IPS-15b (cell line): ENCODE measurements around the gene HINFP.
"Not testable (repeated sequence)": the region's sequence is repeated elsewhere in the genome, so short reads cannot be mapped to it uniquely, and the experiment has no call there.

ENCODE experiments used
- H3K27me3 ChIP-seq: one replicate; pipeline ENCODE4 v1.6.1; 2013; ENCODE audit warnings: low read length; ENCODE audit not compliant: control insufficient read depth, insufficient read depth
- H3K36me3 ChIP-seq: one replicate; pipeline ENCODE4 v1.6.1; 2013; ENCODE audit warnings: low read length; ENCODE audit not compliant: control insufficient read depth, insufficient read depth
- H3K4me1 ChIP-seq: one replicate; pipeline ENCODE4 v1.6.1; 2013; ENCODE audit warnings: mild to moderate bottlenecking, low read length; ENCODE audit not compliant: control insufficient read depth, insufficient read depth
- H3K4me3 ChIP-seq: one replicate; pipeline ENCODE4 v1.5.1; 2013; ENCODE audit warnings: low read depth, low read length
- H3K9ac ChIP-seq: one replicate; pipeline ENCODE4 v1.6.1; 2013; ENCODE audit warnings: low read depth, mild to moderate bottlenecking, low read length
- H3K9me3 ChIP-seq: one replicate; pipeline ENCODE4 v1.6.1; 2013; ENCODE audit warnings: mild to moderate bottlenecking, low read length; ENCODE audit not compliant: control insufficient read depth, insufficient read depth

Gene HINFP

GRCh38 chr11:119153049-119153818 is 31.9 kb downstream of the HINFP start:
- Histone ChIP-seq H3K4me1 (peaks cover 3% of the 10 kb centered on the region), H3K27me3 (peaks cover 25% of the 10 kb centered on the region), H3K9ac (no peak overlapping the region), H3K9me3 (no peaks in the 10 kb centered on the region), H3K36me3 (no peaks in the 10 kb centered on the region), H3K4me3 (no peak overlapping the region)

GRCh38 chr11:119154178-119154577 is 32.8 kb downstream of the HINFP start:
- Histone ChIP-seq H3K27me3 (peaks cover 20% of the 10 kb centered on the region), H3K9ac (no peak overlapping the region)

GRCh38 chr11:119155733-119156492 is 34.5 kb downstream of the HINFP start:
- H3K9me3 ChIP-seq: no peaks in the 10 kb centered on the region
- H3K36me3 ChIP-seq: no peaks in the 10 kb centered on the region
- H3K4me3 ChIP-seq: no peak overlapping the region
- no peaks in the 10 kb centered on the region for H3K4me1 ChIP-seq
- H3K27me3 ChIP-seq: peaks cover 8% of the 10 kb centered on the region
- H3K9ac ChIP-seq: no peak overlapping the region

More at GRCh38 chr11:119154178-119154577, 32.8 kb downstream of the HINFP start:
- Histone ChIP-seq H3K4me3 (no peak overlapping the region), H3K4me1 (no peaks in the 10 kb centered on the region), H3K9me3 (no peaks in the 10 kb centered on the region), H3K36me3 (no peaks in the 10 kb centered on the region)

GRCh38 chr11:119156496-119156895 is 35.1 kb downstream of the HINFP start:
- Histone ChIP-seq H3K4me1 (no peaks in the 10 kb centered on the region), H3K4me3 (no peak overlapping the region), H3K9me3 (no peaks in the 10 kb centered on the region), H3K36me3 (peaks cover 3% of the 10 kb centered on the region), H3K9ac (no peak overlapping the region), H3K27me3 (peaks cover 2% of the 10 kb centered on the region)

- H3K4me3 ChIP-seq: no peak overlapping the region
- H3K27me3 ChIP-seq: no peaks in the 10 kb centered on the region
- H3K9ac ChIP-seq: no peak overlapping the region
- H3K9me3 ChIP-seq: no peaks in the 10 kb centered on the region
- H3K36me3 ChIP-seq: peaks cover 3% of the 10 kb centered on the region
- no peaks in the 10 kb centered on the region for H3K4me1 ChIP-seq
Observed at GRCh38 chr11:119157063-119157462, 35.7 kb downstream of the HINFP start.

GRCh38 chr11:119158467-119158866 is 37.1 kb downstream of the HINFP start:
- H3K9ac ChIP-seq: no peak overlapping the region
- H3K27me3 ChIP-seq: no peaks in the 10 kb centered on the region
- H3K4me1 ChIP-seq: no peaks in the 10 kb centered on the region
- H3K9me3 ChIP-seq: no peaks in the 10 kb centered on the region
- H3K4me3 ChIP-seq: no peak overlapping the region
- peaks cover 3% of the 10 kb centered on the region for H3K36me3 ChIP-seq

GRCh38 chr11:119160151-119160550 is 38.8 kb downstream of the HINFP start:
- Histone ChIP-seq H3K27me3 (no peaks in the 10 kb centered on the region), H3K9ac (no peak overlapping the region), H3K4me1 (no peaks in the 10 kb centered on the region), H3K9me3 (no peaks in the 10 kb centered on the region), H3K36me3 (peaks cover 3% of the 10 kb centered on the region), H3K4me3 (no peak overlapping the region)

- H3K27me3 ChIP-seq: no peaks in the 10 kb centered on the region
- H3K9ac ChIP-seq: no peak overlapping the region
- peaks cover 3% of the 10 kb centered on the region for H3K4me1 ChIP-seq
- no peaks in the 10 kb centered on the region for H3K9me3 ChIP-seq
- H3K36me3 ChIP-seq: peaks cover 3% of the 10 kb centered on the region
- H3K4me3 ChIP-seq: no peak overlapping the region
Observed at GRCh38 chr11:119161871-119162270, 40.5 kb downstream of the HINFP start.

GRCh38 chr11:119166368-119167076 is 45.1 kb downstream of the HINFP start:
- Histone ChIP-seq H3K4me3 (no peak overlapping the region), H3K27me3 (no peaks in the 10 kb centered on the region), H3K4me1 (peaks cover 8% of the 10 kb centered on the region), H3K36me3 (no peaks in the 10 kb centered on the region), H3K9me3 (no peaks in the 10 kb centered on the region), H3K9ac (no peak overlapping the region)

- not testable (repeated sequence) for H3K27me3 ChIP-seq, H3K9me3 ChIP-seq, H3K4me1 ChIP-seq, H3K9ac ChIP-seq, H3K36me3 ChIP-seq, H3K4me3 ChIP-seq
Observed at GRCh38 chr11:119167077-119167458, 45.7 kb downstream of the HINFP start.

- Histone ChIP-seq H3K27me3 (no peaks in the 10 kb centered on the region), H3K9me3 (no peaks in the 10 kb centered on the region), H3K9ac (no peak overlapping the region), H3K4me3 (no peak overlapping the region), H3K4me1 (peaks cover 8% of the 10 kb centered on the region), H3K36me3 (no peaks in the 10 kb centered on the region)
Observed at GRCh38 chr11:119167933-119168332, 46.6 kb downstream of the HINFP start.
